Stimulated activated CD4-positive, alpha-beta T cell treated with anti-CD3 and anti-CD28 coated beads, TNF-alpha, amount 100 ng/mL, for 24 hours (primary cell): ENCODE measurements around the gene PRPSAP1.

ENCODE experiments used
- DNase-seq, 3 experiments: peaks; one replicate each; pipeline ENCODE4 v3.0.0-alpha.2; 2020; ENCODE audit warnings: low read depth in 3 of 3

Gene PRPSAP1

DNA sequence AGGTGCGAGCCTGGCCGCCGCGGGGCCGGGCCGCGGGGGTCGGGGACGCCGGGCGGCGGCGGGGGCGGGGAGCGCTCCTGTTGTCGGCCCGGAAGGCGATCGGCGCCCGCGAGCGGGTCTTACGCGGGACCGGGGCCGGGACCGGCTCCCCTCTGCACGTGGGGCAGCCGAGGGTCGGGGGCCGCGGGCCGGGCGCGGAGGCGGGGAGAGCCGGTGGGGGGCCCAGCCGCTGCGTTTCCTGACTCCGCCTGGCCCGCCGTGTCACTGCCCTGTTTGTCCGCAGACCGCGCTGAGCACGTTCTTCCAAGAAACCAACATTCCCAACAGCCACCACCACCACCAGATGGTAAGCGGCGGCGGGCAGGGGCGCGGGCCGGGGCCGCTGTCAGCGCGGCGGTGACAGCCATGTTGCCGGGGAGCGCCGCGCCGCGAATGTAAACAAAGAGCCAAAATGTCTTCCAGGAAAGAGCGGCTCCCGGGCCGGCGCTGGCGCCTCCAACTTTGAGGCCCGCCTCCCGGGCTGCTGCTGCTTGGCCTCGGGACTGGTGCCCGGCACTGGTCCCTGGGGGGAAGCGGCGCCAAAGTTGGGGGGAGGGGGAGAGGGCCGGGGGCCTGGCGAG, 88.0 kb downstream of the PRPSAP1 start:
- DNase-seq: peak in 1 of 3 experiments; percentile 48

DNA sequence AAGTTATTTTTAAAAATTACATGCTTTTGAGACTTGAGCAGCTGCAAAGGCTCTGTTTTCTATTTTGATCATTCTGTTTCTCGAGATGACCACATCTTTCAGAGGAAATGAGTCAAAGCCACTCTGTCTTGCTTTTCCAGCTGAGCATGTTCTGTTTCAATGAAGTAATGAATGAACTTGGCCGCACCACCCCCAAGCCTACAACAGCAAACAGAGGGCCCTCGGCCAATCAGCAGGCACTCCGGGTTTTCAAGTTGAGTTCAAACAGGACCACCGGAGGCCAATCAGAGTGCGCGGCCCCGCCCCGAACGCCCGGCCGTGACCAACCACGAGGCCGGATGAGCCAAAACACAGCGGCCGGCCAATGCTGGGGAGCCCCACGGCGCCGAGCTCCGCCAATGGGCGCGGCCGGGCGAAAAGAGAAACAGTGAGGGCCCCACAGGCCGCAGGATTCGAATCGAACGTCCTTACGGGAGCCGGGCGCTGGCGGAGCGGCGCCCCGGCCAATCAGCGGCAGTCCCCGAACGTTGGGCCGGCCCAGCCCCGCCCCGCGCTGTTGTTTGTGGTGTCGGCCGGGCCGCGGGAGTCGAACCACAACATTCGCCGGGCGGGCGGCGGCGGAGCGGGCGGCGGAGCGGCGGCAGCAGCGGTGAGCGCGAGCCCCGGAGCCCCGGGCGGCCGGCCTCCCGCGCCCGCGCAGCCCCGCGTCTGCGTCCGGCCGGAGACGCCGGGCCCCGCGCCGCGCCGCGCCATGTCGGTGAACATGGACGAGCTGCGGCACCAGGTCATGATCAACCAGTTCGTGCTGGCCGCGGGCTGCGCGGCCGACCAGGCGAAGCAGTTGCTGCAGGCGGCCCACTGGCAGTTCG, 88.7 kb downstream of the PRPSAP1 start, which contains the start of gene UBALD2:
Gene UBALD2 (plus strand): TSS at position 594 of the 869 bp plus-strand sequence. CDS start 158 bp downstream, at position 752.
- DNase-seq: peak; percentile 96 to 99 (median 97)

DNA sequence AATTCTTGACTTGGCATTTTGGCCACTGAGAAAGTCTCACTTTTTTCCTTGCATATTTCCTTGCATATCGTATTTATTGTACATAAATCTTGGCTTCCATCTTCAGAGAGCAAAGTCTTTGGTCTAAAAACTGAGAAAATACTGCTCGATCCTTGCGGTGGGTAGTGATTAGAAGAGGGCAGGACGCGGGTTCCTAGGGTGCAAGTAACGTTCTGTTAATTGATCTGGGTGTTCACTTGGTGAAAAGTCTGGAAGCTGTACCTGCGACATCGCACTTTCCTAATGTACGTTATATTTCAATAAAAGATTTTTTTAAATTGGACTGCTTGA, 89.3 kb downstream of the PRPSAP1 start:
- DNase-seq: no peak

DNA sequence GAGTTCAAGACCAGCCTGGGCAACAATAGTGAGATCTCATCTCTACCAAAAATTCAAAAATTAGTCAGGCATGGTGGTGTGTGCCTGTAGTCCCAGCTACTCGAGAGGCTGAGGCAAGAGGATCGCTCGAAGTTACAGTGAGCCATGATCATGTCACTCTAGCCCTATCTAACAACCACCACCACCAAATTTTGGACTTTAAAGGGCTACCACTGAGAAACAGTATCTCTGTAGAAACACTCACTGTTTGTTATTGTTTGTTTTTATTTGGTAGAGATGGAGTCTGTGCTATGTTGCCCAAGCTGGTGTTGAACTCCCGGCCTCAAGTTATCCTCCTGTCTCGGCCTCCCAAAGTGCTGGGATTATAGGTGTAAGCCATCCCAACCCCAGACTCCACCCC, 89.8 kb downstream of the PRPSAP1 start:
- no peak for DNase-seq

DNA sequence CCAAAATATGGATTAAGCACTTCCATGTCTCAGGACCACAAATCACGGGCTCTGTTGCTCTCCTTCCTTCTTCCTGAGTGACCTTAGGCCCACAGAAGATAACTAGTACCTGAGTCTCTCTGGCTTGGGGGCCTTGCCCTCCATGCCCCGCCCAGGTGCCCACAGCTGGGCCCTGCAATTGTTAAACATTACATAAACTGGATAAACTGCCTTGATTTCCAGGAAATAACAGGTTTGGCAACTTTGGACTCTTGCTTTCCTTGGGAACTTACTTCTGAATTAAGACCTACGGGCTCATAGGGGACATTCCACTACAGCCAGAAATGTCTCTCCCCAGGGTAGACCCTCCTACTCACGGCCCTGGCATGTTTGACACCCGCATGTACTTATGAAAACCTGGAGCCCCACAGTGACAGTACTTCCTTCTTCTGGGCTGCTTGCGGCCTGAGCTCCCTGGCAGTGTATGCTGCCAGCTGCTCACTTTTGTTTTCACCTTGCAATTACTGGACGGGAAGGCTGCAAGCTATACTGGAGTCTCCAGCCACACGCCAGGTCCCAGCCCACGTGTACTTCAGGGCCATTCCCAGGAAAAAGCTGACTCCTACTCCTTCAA, 90.9 kb downstream of the PRPSAP1 start:
- DNase-seq: no peak

DNA sequence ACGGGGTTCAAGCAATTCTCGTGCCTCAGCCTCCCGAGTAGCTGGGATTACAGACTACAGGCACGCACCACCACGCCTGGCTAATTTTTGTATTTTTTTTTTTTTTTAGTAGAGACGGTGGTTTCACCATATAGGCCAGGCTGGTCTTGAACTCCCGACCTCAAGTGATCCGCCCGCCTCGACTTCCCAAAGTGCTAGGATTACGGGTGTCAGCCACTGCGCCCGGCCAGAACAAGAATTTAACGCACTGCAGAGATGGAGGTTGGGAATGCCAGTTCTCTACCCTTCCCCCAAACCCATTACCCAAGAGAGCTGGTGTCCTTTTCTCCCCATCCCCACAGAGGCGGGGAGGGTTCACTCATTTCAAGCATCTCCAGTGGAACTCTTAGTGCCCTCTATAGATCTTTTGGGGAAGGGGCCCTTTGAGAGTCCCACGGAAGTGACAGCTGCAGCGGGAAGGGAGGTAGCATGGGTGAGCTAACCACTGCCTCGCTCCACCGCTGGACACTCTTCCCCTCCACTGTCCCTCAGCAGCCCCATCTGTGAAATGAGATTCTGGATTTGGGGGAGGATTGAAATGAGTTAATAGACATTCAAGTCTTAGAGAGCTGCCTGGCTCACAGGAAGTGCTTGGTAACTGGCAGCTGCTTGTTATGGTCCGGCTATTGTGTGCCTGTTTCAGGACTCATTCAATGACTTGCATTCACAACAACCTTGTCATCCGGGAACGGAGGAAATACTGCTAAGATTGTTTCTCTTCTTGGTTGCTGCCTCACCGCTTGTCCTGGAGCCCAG, 92.1 kb downstream of the PRPSAP1 start:
- no peak for DNase-seq

DNA sequence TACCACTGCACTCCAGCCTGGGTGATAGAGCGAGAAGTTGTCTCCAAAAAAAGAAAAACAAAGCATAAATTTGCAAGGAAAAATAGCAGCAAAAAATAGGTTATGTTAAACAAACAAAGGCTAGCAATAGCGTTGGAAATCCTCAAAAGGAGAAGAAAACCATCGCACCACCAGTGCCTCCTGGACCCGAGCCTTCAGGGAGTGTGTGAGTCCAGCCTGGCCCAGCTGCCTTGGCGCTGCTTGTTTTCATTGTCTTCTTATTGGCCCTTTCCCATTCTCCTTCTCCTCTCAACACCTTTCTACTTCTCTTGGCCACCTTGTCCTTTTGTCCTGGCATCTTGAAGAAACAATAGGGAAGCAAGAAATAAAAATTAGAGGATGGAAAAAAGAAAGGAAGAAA, 93.0 kb downstream of the PRPSAP1 start:
- no peak for DNase-seq

DNA sequence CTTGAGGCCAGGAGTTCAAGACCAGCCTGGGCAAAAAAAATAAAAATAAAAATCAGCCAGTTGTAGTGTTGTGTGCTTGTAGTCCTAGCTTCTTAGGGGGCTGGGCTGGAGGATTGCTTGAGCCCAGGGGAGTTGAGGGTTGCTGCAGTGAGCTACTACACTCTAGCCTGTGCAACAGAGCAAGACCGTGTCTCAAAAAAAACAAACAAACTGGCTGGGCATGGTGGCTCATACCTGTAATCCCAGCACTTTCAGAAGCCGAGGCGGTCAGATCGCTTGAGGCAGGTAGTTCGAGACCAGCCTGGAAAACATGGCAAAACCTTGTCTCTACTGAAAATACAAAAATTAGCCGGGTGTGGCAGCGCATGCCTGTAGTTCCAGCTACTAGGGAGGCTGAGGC, 93.5 kb downstream of the PRPSAP1 start:
- no peak for DNase-seq
